ENCODE measurements around the gene SMCO1.
"Not testable (repeated sequence)": the region's sequence is repeated elsewhere in the genome, so short reads cannot be mapped to it uniquely, and the experiment has no call there.

Gene SMCO1

DNA sequence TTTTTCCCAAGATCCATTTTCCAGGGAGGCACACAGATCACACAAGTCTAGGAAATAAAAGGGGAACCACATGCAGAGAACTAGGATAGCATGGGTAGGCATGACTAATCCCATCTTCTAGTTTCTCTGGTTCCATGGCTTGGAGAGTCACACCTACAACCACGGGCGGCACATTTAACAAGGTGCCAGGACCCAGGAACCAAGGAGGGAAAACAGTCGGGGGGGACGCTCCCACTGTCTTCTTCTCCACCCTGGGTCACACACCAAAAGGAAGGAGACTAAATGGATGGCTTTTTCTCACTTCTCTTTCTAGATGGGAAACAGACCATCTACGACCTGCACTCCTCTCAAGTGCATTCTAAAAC is 4.6 kb upstream of the SMCO1 start:
- no peak for DNase-seq

DNA sequence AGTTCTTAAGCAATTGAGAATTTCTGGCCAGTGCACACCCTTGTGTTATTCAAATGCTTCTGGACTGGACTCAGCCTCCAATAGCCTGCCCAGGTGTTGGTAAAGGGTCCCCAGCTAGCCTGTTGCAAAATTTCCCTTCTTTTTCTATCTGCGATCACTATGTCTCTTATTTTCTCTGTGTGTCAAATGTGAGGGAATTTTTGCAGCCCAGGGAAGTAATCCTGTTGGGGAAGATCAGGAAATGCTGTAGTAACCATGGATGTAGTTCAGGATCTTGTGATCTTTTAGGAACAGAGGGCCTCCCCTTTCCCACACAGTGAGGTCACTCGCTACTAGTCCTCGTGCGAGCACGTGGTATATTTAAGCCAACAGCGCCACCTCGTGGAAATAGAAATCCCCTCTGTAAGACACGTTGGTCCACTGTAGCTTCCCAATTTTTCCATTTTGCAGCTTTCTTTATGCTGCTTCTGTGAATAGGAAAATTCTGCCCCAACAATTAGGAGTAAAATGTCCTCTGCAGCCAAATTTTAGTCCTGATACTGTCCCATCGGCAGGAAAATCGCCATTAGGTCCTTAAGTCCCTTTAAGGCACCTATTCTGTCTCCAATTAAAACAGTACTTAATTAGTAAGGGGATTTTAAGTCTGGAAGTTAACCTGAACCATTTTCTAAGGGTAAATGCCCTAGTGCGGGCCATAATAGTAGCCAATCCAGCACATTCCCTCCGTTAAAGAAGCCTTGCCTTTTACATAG is 4.0 kb upstream of the SMCO1 start:
- peak; percentile 63 for DNase-seq

DNA sequence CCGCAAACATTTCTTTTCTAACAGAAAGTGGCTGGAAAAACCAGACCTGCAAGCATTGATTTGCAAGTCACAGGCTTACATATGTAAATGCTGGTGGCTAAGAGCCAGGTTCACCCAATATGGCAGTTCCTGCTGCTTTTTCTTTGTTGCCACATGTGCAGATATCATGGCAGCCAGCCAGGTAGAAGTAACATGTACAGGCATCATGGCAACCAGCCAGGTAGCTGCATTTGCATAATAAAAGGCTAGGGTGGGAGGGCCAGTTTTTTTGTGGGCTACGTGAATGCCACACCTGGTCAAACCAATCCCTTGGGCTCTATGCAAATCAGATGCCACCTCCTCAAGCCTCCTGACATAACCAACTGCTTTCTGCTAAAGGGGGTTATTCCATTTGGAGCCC is 2.8 kb upstream of the SMCO1 start:
- no peak for DNase-seq

GRCh38 chr3:196517162-196517800 is 2.1 kb upstream of the SMCO1 start:
- no peak for DNase-seq

DNA sequence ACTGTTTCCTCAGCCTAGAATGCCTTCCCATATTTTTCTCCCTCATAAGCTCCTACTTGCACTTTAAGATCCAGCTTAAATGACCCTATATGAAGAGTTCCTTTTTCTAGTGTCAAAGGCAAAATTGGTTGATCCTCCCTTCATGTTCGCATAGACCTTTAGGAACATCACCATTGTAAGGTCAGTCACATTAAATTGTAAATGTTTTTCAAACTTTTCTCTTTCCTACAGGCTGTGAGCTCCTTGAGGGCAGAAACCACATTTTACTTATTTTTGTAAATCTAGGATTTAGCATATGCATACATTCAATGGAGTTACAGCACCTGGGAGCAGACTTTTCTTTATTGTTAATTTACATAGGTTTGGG is 813 bp downstream of the SMCO1 start:
- DNase-seq = no peak

DNA sequence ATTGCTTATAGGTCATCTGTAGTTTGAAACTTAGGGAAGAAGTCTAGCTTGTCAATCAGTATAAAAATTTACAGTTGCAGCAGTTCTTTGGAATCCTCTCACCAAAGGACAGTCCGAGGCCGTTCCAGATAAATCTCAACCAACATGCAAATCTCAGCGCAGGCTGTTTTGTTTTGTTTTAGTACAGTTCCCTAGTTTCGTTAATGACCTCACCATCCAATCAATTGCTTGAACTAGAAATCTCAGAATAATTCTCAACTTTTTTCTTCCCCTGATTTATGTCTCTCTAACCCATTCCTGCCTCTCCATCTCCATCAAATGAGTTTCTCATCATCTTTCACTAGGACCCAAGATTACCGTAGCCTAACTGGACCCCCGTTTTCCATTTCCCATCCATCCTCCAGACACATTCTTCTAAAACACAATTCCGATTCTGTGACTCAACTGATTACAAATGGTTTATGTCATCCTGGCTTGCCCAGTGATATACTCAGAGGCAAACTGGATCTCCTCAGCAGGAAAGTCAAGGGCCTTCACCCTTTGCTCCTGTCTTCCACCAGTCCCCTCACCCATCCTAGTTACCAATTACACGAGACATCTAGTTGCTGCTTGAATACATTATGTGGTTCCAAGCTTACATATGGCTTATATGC is 1.3 kb downstream of the SMCO1 start:
- DNase-seq = peak; percentile 73

GRCh38 chr3:196511646-196512425 is 3.3 kb downstream of the SMCO1 start:
- not testable (repeated sequence) for DNase-seq

- DNase-seq = not testable (repeated sequence)
Measured at GRCh38 chr3:196511108-196511507, 4.0 kb downstream of the SMCO1 start.

DNA sequence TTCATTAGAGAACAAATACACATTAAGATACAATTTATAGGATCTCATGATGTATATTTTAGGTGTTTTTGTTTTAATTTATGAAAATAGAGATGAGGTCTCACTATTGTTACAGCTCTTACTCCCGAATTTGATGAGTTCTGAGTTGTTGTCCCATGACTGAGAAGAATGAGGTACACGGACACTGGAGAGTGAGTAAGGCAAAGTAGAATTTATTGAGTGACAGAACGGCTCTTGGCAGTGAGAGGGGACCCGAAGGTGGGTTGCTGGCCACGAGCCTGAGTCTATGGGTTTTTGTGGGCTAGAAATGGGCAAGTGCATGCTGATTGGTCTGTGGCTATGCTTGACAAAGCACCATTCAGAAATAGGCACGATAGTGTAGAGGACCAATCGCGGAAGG is 8.5 kb downstream of the SMCO1 start:
- DNase-seq = no peak

GRCh38 chr3:196504556-196504955 is 10.6 kb downstream of the SMCO1 start:
- DNase-seq = no peak

GRCh38 chr3:196504077-196504398 is 11.1 kb downstream of the SMCO1 start:
- not testable (repeated sequence) for DNase-seq

- DNase-seq = peak; percentile 90
Measured at GRCh38 chr3:196503196-196504076, 11.7 kb downstream of the SMCO1 start, which contains the start of gene RNF168. Gene RNF168, minus strand, starts transcription at chr3:196503768. Its CDS starts 595 bp downstream, at chr3:196503173.

- peak; percentile 81 for DNase-seq
Measured at GRCh38 chr3:196502775-196503195, 12.4 kb downstream of the SMCO1 start.

DNA sequence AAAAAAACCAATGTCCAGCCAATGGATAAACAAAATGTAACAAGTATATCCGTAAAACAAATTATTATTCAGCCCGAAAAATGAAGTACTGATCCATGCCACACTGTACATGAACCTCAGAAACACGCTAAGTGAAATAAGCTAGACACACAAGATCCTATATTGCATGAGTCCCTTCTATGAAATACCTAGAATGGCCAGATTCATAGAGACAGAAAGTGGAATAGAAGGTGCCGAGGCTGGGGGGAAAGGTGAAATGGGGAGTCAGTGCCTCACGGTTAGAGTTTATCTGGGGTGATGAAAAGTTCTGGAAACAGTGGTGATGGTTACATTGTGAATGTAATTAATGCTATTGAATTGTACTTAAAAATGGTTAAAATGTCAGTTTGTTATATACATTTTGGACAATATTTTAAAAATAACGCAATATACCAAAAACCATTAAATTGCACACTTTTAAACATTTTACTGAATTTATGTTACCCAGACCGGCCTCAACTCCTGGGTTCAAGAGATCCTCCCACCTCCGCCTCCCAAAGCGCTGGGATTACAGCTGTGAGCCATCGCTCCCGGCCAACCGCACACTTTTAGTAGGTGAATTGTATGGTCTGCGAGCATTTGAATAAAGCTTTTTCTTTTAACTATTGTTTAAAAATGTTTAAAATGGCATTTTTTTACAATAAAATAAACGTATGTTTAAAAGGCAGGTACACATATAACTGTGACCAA is 13.7 kb downstream of the SMCO1 start:
- no peak for DNase-seq

GRCh38 chr3:196499807-196500524 is 15.2 kb downstream of the SMCO1 start:
- DNase-seq = no peak

DNA sequence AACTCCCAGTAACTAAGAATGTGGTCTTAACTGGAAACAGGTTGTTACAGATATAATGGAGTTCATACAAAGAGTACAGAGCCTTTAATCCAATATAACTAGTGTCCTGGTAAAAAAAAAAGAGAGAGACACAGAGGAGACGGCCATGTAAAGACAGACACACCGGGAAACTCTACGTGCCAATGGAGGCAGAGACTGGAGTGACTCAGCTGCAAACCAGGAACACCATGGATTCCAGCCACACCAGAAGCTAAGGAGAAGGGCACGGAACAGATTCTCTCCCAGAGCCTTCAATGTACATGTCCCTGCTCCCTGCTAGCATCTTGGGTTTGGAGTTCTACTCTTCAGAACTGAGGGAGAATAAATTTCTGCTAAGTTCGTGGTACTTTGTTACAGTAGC is 16.1 kb downstream of the SMCO1 start:
- no peak for DNase-seq

DNA sequence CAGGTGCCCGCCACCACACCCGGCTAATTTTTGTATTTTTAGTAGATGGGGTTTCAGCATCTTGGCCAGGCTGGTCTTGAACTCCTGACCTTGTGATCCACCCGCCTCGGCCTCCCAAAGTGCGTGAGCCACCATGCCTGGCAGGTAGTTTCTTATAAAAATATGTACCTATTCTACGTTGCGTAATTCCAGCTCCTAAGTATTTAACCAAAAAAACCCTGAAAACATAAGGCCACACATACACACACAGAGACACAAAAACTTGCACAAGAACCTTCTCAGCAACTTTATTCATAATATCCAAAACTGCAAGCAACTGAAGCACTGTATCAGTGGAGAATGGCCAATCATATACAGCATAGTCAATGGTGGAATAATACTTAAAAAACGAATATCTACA is 16.8 kb downstream of the SMCO1 start:
- no peak for DNase-seq

DNA sequence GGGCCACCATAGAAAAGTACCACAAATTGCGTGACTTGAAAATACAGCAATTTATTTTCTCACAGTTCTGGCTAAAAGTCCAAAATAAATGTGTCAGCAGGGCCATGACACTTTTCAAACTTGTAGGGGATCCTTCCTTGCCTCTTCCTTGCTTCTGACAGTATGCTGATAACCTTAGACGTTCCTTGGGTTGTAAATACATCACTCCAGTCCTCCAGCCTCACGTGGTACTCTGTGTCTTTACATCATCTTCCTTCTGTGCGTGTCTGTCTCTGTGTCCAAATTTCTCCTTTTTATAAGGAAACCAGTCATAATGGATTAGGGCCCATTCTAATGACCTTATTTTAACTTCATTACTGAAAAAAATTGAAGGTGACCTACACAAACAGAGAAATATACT is 19.0 kb downstream of the SMCO1 start:
- no peak for DNase-seq

- no peak for DNase-seq
Measured at GRCh38 chr3:196493292-196493691, 21.9 kb downstream of the SMCO1 start.

GRCh38 chr3:196492080-196492479 is 23.1 kb downstream of the SMCO1 start:
- DNase-seq = no peak

DNA sequence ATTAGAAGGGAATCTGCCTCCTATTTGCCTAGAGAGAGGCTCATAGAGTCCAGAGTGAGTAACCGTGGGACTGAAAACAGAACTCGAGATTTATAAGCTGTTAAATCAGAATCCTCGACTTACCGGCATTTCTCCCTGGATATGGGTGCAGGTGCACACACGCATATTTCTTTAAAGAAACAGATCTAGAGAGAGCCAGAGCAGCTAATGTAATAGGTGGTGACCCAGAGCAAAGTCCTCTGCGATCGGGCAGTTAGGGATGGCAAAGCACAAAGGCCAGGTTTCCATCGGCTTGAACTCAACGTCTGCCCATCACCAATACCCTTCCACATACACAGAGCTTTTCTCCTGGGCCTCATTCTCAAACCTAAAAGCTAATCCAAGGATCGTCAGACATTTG is 25.4 kb downstream of the SMCO1 start:
- DNase-seq = no peak

Data from NCI-H226 (cell line).